Mesendoderm (in vitro differentiated cells): ENCODE data around the gene EGFR.

Experiments
- DNase-seq: peaks from one replicate; pipeline ENCODE4 v3.0.0; 2013
- H2AK5ac ChIP-seq: 2 replicates; pipeline ENCODE4 v1.6.1; 2013; ENCODE audit warnings: low read length, inconsistent platforms
- H2BK120ac ChIP-seq: 2 replicates; pipeline ENCODE4 v1.6.1; 2013; ENCODE audit warnings: low read depth, mild to moderate bottlenecking, low read length, moderate library complexity, mixed read lengths
- H2BK15ac ChIP-seq: replicated peaks from 2 replicates; pipeline ENCODE4 v1.6.1; 2013; ENCODE audit warnings: low read depth, mild to moderate bottlenecking, moderate library complexity
- H2BK5ac ChIP-seq: 2 replicates; pipeline ENCODE4 v1.6.1; 2013; ENCODE audit warnings: low read length, inconsistent platforms
- H3K18ac ChIP-seq: 2 replicates; pipeline ENCODE4 v1.6.1; 2013; ENCODE audit warnings: mild to moderate bottlenecking, low read length, mixed read lengths
- H3K23ac ChIP-seq: one replicate; pipeline ENCODE4 v1.6.1; 2013; ENCODE audit warnings: low read length
- H3K27ac ChIP-seq: 2 replicates; pipeline ENCODE4 v1.5.1; 2013; ENCODE audit warnings: low read depth, mild to moderate bottlenecking, inconsistent platforms, low read length, moderate library complexity
- H3K27me3 ChIP-seq: 2 replicates; pipeline ENCODE4 v1.6.1; 2013; ENCODE audit warnings: low read length, control low read depth, mild to moderate bottlenecking, inconsistent platforms; ENCODE audit not compliant: insufficient read depth, poor library complexity
- H3K36me3 ChIP-seq: 2 replicates; pipeline ENCODE4 v1.6.1; 2013; ENCODE audit warnings: low read length, inconsistent platforms; ENCODE audit not compliant: control insufficient read depth, insufficient read depth
- H3K4ac ChIP-seq: one replicate; pipeline ENCODE4 v1.6.1; 2013; ENCODE audit warnings: low read depth, mild to moderate bottlenecking, low read length, moderate library complexity
- H3K4me1 ChIP-seq: 2 replicates; pipeline ENCODE4 v1.6.1; 2013; ENCODE audit warnings: low read depth, low read length, inconsistent platforms; ENCODE audit not compliant: control insufficient read depth
- H3K4me2 ChIP-seq: 2 replicates; pipeline ENCODE4 v1.6.1; 2013; ENCODE audit warnings: low read length
- H3K4me3 ChIP-seq: 2 replicates; pipeline ENCODE4 v1.5.1; 2013; ENCODE audit warnings: mild to moderate bottlenecking, low read length
- H3K56ac ChIP-seq: one replicate; pipeline ENCODE4 v1.6.1; 2013; ENCODE audit warnings: low read length
- H3K79me1 ChIP-seq: 2 replicates; pipeline ENCODE4 v1.6.1; 2013; ENCODE audit warnings: low read length, inconsistent platforms
- H3K79me2 ChIP-seq: 2 replicates; pipeline ENCODE4 v1.6.1; 2013; ENCODE audit warnings: mild to moderate bottlenecking, low read length; ENCODE audit not compliant: control insufficient read depth, insufficient read depth
- H3K9ac ChIP-seq: 2 replicates; pipeline ENCODE4 v1.6.1; 2013; ENCODE audit warnings: low read length, inconsistent platforms
- H4K5ac ChIP-seq: one replicate; pipeline ENCODE4 v1.6.1; 2013; ENCODE audit warnings: low read length
- H4K8ac ChIP-seq: one replicate; pipeline ENCODE4 v1.6.1; 2013; ENCODE audit warnings: low read depth, mild to moderate bottlenecking, control low read depth, low read length, moderate library complexity
- WGBS: extraction: QIAGEN DNeasy Blood & Tissue Kit; methylation state at CpG from one replicate; pipeline ENCODE4 v1.1.7; 2013; ENCODE audit warnings: low lambda C conversion rate, missing lambda C conversion rate; ENCODE audit not compliant: insufficient coverage; ENCODE audit errors: extremely low coverage; 5-methylcytosine and 5-hydroxymethylcytosine counted together

The EGFR gene

GRCh38 chr7:55235801-55236200 lies 217.0 kb downstream of the EGFR start:
- WGBS: no CpG with 5 or more reads among the region's 6 CpGs
- H3K27ac ChIP-seq: no peak overlapping the region

GRCh38 chr7:55236476-55236875 lies 217.7 kb downstream of the EGFR start:
- no peak overlapping the region for H3K18ac ChIP-seq
- no peak overlapping the region for H2BK5ac ChIP-seq
- H2AK5ac ChIP-seq: no peak overlapping the region
- no peak overlapping the region for H3K56ac ChIP-seq
- WGBS: no CpG with 5 or more reads among the region's 8 CpGs
- no peak overlapping the region for H2BK15ac ChIP-seq
- no peak for DNase-seq
- no peaks in the 10 kb centered on the region for H3K79me1 ChIP-seq
- H3K36me3 ChIP-seq: no peaks in the 10 kb centered on the region
- no peak overlapping the region for H2BK120ac ChIP-seq
- H3K27me3 ChIP-seq: no peaks in the 10 kb centered on the region
- no peak overlapping the region for H3K4me3 ChIP-seq
- H3K9ac ChIP-seq: no peak overlapping the region
- no peak overlapping the region for H3K27ac ChIP-seq
- H4K8ac ChIP-seq: no peak overlapping the region
- no peaks in the 10 kb centered on the region for H3K4me1 ChIP-seq
- no peak overlapping the region for H3K4ac ChIP-seq
- H3K4me2 ChIP-seq: no peak overlapping the region
- H4K5ac ChIP-seq: no peak overlapping the region
- no peaks in the 10 kb centered on the region for H3K79me2 ChIP-seq
- no peak overlapping the region for H3K23ac ChIP-seq

More at GRCh38 chr7:55235801-55236200, 217.0 kb downstream of the EGFR start:
- H3K27me3 ChIP-seq: no peaks in the 10 kb centered on the region
- H2BK15ac ChIP-seq: no peak overlapping the region
- no peaks in the 10 kb centered on the region for H3K79me1 ChIP-seq
- no peak overlapping the region for H3K4me2 ChIP-seq
- H3K4ac ChIP-seq: no peak overlapping the region
- H4K5ac ChIP-seq: no peak overlapping the region
- no peak overlapping the region for H3K4me3 ChIP-seq
- H3K4me1 ChIP-seq: no peaks in the 10 kb centered on the region
- H3K56ac ChIP-seq: no peak overlapping the region
- no peaks in the 10 kb centered on the region for H3K79me2 ChIP-seq
- DNase-seq: no peak
- no peak overlapping the region for H4K8ac ChIP-seq
- H3K23ac ChIP-seq: no peak overlapping the region
- H3K18ac ChIP-seq: no peak overlapping the region
- no peak overlapping the region for H3K9ac ChIP-seq
- H2BK120ac ChIP-seq: no peak overlapping the region
- no peaks in the 10 kb centered on the region for H3K36me3 ChIP-seq
- no peak overlapping the region for H2BK5ac ChIP-seq
- H2AK5ac ChIP-seq: no peak overlapping the region

GRCh38 chr7:55237156-55237893 lies 218.5 kb downstream of the EGFR start:
- no peak overlapping the region for H2BK120ac ChIP-seq
- H3K4me3 ChIP-seq: no peak overlapping the region
- no peak for DNase-seq
- H3K4ac ChIP-seq: no peak overlapping the region
- WGBS: no CpG with 5 or more reads among the region's 15 CpGs
- no peak overlapping the region for H3K4me2 ChIP-seq
- H3K27me3 ChIP-seq: no peaks in the 10 kb centered on the region
- H4K5ac ChIP-seq: no peak overlapping the region
- H3K9ac ChIP-seq: no peak overlapping the region
- H3K56ac ChIP-seq: no peak overlapping the region
- no peaks in the 10 kb centered on the region for H3K4me1 ChIP-seq
- H3K27ac ChIP-seq: no peak overlapping the region
- no peaks in the 10 kb centered on the region for H3K79me1 ChIP-seq
- no peaks in the 10 kb centered on the region for H3K36me3 ChIP-seq
- H2BK15ac ChIP-seq: no peak overlapping the region
- H3K79me2 ChIP-seq: no peaks in the 10 kb centered on the region
- no peak overlapping the region for H2BK5ac ChIP-seq
- H3K18ac ChIP-seq: no peak overlapping the region
- no peak overlapping the region for H2AK5ac ChIP-seq
- H4K8ac ChIP-seq: no peak overlapping the region
- H3K23ac ChIP-seq: no peak overlapping the region

GRCh38 chr7:55239406-55239805 lies 220.6 kb downstream of the EGFR start:
- WGBS: no CpG with 5 or more reads among the region's 3 CpGs
- H4K5ac ChIP-seq: no peak overlapping the region
- no peaks in the 10 kb centered on the region for H3K79me1 ChIP-seq
- no peaks in the 10 kb centered on the region for H3K36me3 ChIP-seq
- no peaks in the 10 kb centered on the region for H3K4me1 ChIP-seq
- H3K27ac ChIP-seq: no peak overlapping the region
- no peak overlapping the region for H2AK5ac ChIP-seq
- H3K18ac ChIP-seq: no peak overlapping the region
- no peak overlapping the region for H3K4me2 ChIP-seq
- H2BK15ac ChIP-seq: no peak overlapping the region
- DNase-seq: no peak
- H3K9ac ChIP-seq: no peak overlapping the region
- H3K79me2 ChIP-seq: no peaks in the 10 kb centered on the region
- H3K4ac ChIP-seq: no peak overlapping the region
- no peak overlapping the region for H3K4me3 ChIP-seq
- H2BK5ac ChIP-seq: no peak overlapping the region
- no peak overlapping the region for H3K56ac ChIP-seq
- no peak overlapping the region for H3K23ac ChIP-seq
- no peak overlapping the region for H4K8ac ChIP-seq
- no peaks in the 10 kb centered on the region for H3K27me3 ChIP-seq
- H2BK120ac ChIP-seq: no peak overlapping the region

GRCh38 chr7:55240418-55241142 lies 221.8 kb downstream of the EGFR start:
- H3K79me1 ChIP-seq: no peaks in the 10 kb centered on the region
- H3K18ac ChIP-seq: no peak overlapping the region
- no peak overlapping the region for H3K4me3 ChIP-seq
- DNase-seq: no peak
- no peak overlapping the region for H2BK120ac ChIP-seq
- H2AK5ac ChIP-seq: no peak overlapping the region
- no peak overlapping the region for H3K4ac ChIP-seq
- no peak overlapping the region for H2BK15ac ChIP-seq
- no peak overlapping the region for H3K23ac ChIP-seq
- no peaks in the 10 kb centered on the region for H3K4me1 ChIP-seq
- H3K9ac ChIP-seq: no peak overlapping the region
- no peak overlapping the region for H4K5ac ChIP-seq
- H2BK5ac ChIP-seq: no peak overlapping the region
- H3K4me2 ChIP-seq: no peak overlapping the region
- H3K27me3 ChIP-seq: no peaks in the 10 kb centered on the region
- WGBS: no CpG with 5 or more reads among the region's 16 CpGs
- H3K36me3 ChIP-seq: no peaks in the 10 kb centered on the region
- no peak overlapping the region for H3K27ac ChIP-seq
- no peaks in the 10 kb centered on the region for H3K79me2 ChIP-seq
- H3K56ac ChIP-seq: no peak overlapping the region
- no peak overlapping the region for H4K8ac ChIP-seq
